Thyroid gland (tissue), 4 donors: ENCODE measurements around the gene PLXNB2.

Experiments used
- CTCF ChIP-seq, 6 experiments: fragments of 200-600 bp in 3 of 6; fragments of 450-650 bp in 3 of 6; sonication (generic) in 3 of 6; IDR thresholded peaks; one replicate each; pipeline ENCODE4 v1.5.1; 2016 to 2019; ENCODE audit warnings: antibody characterized with exemption in 6 of 6, mild to moderate bottlenecking in 2 of 6, inconsistent platforms in 1 of 6, moderate library complexity in 1 of 6
- POLR2A ChIP-seq, 2 donors: fragments of 450-650 bp; IDR thresholded peaks; one replicate each; pipeline ENCODE4 v1.6.1; 2017; ENCODE audit warnings: antibody characterized with exemption in 2 of 2, mild to moderate bottlenecking in 2 of 2, moderate library complexity in 1 of 2

DNA sequence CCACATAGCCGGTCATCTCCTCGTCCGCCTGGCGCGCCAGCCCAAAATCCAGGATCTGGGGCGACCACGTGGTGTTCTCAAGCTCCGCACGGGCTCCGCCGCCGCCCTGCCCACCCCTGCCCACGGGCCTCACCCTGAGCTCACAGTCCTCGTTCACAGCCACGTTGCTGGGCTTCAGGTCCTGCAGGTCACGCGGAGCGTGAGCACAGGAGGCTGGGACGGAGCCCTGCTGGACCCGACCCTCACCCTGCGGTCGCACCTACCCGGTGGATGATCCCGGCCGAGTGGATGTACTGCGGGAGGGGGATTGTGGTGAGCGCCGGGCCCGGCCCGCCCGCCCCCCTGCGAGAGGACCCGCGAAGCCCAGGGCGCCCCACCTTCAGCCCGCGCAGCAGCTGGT is 40.5 kb downstream of the PLXNB2 start:
- no peak for TF ChIP-seq CTCF (IDR thresholded peaks at IDR 0.05)
- TF ChIP-seq POLR2A (IDR thresholded peaks at IDR 0.05), result no peak
